HG03565 (cell line): Measurements from ENCODE around the gene ITGA1.
A peak's percentile ranks its signal among the peaks of the same experiment; 100 is the strongest.
"Not testable (repeated sequence)": the region's sequence is repeated elsewhere in the genome, so short reads cannot be mapped to it uniquely, and the experiment has no call there.

Source experiments
- ATAC-seq: cut with Tn5 transposase; IDR thresholded peaks from one replicate; pipeline ENCODE4 v1.9.1; 2021; ENCODE audit warnings: mild to moderate bottlenecking, moderate library complexity; ENCODE audit not compliant: unreplicated experiment

Gene ITGA1

DNA sequence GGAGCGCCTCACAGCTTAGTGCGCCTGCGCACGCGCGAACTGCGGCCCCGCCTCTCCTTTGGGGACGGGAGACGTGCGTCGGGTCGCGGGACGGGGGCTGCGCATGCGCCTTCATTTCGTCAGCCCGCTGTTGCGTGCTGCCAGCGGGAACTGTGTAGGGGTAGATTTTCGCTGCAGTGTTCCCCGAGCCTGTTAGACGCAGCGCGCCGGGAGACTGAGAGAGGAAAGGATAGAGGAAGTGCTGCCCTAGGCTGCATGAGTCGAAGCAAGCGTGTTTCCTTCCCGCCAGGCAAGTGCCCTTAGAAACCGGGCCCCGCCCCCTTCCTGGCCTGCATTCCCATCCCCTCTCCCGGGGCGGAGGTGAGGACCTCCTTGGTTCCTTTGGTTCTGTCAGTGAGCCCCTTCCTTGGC is 12.3 kb downstream of the ITGA1 start:
- peak; percentile 88 for ATAC-seq

- ATAC-seq, result peak; percentile 28
Observed at GRCh38 chr5:52800394-52801213, 12.9 kb downstream of the ITGA1 start.

GRCh38 chr5:52801329-52801728 is 13.6 kb downstream of the ITGA1 start:
- ATAC-seq, result no peak

GRCh38 chr5:52802272-52802973 is 14.7 kb downstream of the ITGA1 start:
- no peak for ATAC-seq

DNA sequence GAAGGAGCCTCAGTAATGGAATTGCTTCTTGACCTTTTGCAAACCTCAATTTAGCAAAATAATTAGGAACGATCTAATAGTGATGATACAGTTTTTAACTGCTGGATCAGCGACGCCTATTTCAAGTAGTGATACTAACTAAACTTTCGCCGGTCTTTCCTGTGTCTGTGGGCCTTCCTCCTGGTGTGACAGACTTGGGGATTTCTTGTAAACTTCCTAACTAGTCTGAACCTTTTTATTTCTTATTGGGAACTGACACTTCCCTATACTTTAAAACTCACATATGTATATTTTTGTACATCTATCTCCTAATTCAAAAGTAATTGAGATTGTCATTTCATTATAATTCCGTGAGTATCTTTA is 15.2 kb downstream of the ITGA1 start:
- no peak for ATAC-seq

- no peak for ATAC-seq
Observed at GRCh38 chr5:52804387-52804791, 16.7 kb downstream of the ITGA1 start.

DNA sequence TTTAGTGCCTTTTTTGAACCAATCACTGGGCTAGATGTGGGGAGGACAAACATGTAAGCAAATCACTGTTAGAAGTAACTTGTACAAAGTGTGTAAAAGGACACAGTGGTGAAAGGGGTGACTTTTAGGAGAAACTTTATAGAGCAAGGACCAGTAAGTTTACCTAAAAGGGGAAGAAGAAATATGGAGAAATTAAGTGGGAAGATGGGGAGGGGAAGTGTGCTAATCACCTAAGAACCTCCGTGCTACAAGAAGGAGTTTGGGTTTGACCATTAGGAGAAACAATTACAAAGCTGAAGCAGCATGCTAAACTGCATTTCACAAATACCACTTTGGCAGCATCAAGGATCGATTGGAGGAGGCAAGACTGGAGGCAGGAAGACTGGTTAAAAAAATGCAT is 17.3 kb downstream of the ITGA1 start:
- no peak for ATAC-seq

DNA sequence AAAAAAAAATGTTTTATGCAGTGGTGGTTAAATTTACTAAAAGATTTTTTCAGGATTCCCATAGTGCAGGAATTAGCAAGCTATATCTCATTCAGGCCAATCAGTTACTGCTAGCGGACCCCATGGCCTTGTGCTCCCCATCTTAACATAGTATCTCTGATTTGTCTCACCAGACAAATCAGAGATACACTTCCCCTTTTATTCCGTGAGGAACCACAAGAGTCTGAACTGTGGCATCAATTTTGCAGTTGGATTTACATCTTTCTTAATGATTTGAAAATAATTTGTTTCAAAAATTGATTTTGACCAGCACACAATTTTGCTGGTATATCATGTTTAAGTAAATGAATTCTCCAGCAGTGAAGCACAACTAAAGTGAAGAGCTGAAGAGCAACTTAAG is 17.9 kb downstream of the ITGA1 start:
- no peak for ATAC-seq

GRCh38 chr5:52807037-52807436 is 19.3 kb downstream of the ITGA1 start:
- no peak for ATAC-seq

GRCh38 chr5:52807723-52808122 is 20.0 kb downstream of the ITGA1 start:
- no peak for ATAC-seq

DNA sequence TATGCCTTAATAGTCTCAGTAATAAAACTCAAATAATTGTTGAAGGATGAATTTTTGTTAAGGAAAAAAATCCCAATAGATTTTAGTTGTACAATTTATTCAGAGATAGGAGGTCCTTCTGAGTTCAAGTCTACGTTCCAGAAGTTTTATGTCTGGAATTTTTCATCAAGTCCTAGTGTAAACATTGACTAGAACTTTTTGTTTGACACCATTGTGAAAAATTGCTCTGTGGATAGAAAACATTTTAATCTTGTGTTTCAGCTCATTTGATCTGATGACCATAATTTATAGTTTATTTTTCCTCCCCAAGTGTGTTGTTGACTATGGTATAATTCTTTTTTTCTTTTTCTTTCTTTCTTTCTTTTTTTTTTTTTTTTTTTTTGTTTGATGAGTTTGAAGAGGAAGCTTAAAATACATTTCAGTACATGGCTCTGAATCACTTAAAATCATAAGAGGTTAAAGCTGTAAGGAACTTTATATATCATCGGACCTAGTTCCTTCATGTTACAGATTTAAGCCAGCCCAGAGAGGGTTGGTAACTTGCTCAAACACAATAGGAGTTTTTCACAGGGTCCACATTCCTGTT is 20.7 kb downstream of the ITGA1 start:
- ATAC-seq, result no peak

DNA sequence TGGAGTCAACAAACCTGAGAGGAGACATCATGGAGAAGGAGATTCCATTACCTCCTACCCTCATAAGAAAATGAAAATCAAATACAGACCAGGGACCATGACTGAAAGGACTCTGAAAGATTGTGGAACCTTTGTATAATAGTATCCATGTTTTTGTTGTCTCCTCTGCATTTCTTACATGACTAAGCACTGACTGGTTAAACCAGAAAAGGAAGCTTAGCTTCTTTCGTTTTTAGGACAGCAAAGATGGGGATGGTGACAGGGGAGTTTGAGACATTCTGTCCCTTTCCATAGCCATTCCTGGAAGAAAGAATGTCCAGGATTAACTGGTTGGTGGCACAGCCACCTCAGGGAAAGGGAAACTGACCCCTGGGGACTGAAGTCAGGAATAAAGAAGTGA is 22.2 kb downstream of the ITGA1 start:
- no peak for ATAC-seq

GRCh38 chr5:52810426-52810825 is 22.7 kb downstream of the ITGA1 start:
- no peak for ATAC-seq

- ATAC-seq, result no peak
Observed at GRCh38 chr5:52811067-52811749, 23.5 kb downstream of the ITGA1 start.

GRCh38 chr5:52814352-52815148 is 26.8 kb downstream of the ITGA1 start:
- ATAC-seq, result no peak

DNA sequence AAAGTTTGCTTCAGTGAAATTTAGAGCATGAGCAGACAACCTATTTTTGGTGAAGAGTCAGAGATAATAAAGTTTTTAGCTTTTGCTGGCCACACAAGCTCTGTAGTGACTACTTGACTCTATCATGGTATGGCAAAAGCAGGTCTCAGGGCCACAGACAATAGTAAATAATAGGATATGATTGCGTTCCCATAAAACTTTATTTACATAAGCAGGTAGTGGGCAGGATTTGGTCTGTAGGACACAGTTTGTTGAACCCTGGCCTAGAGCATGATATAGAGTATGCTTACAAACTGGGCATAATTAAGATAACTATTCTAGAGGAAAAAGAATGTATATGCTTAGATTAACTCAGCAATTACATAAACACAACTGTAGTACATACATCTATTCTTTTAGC is 30.1 kb downstream of the ITGA1 start:
- ATAC-seq, result no peak

DNA sequence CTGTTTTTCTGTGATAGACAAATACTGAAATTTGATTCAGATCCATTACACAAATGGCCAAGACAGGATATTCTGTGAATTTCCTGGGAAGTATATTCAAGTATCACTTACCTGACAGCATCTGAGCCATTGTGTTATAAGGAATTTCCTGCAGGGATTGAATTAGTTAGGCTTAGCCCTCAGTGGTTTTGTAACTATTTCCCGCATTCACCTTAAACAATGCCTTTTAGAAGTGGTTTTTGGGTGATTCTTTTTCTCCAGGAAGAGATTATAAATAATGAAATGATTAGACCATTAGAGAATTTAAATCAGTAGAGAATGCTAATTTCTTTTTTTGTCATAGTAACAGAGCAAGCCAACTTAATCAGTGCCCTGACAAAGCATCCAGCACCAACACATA is 30.6 kb downstream of the ITGA1 start:
- no peak for ATAC-seq

DNA sequence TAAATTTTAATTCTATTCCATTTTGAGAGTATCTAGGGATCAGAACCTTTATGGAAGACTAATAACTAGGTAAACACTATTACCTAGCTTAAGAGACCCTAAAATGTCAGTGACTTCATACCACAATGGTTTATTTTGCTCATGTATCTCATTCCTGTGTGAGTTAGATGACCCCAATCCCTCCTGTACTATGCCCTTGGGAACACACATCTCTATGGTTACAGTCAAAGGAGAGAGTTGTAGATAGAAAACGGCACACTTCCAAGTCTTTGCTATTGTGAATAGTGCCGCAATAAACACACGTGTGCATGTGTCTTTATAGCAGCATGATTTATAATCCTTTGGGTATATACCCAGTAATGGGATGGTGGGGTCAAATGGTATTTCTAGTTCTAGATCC is 31.1 kb downstream of the ITGA1 start:
- ATAC-seq, result not testable (repeated sequence)

- ATAC-seq, result no peak
Observed at GRCh38 chr5:52821901-52822300, 34.2 kb downstream of the ITGA1 start.

- ATAC-seq, result no peak
Observed at GRCh38 chr5:52822437-52822836, 34.7 kb downstream of the ITGA1 start.

GRCh38 chr5:52824827-52825226 is 37.1 kb downstream of the ITGA1 start:
- ATAC-seq, result no peak
